NCI-H748 (cell line): Measurements from ENCODE around the gene CTF1.
"Not testable (repeated sequence)": the region's sequence is repeated elsewhere in the genome, so short reads cannot be mapped to it uniquely, and the experiment has no call there.

Experiments used
- DNase-seq: peaks from one replicate; lab custom pipeline; 2025; ENCODE audit not compliant: unreplicated experiment; lab: John Stamatoyannopoulos, UW

The CTF1 gene

GRCh38 chr16:30928390-30928789 lies 32.0 kb downstream of the CTF1 start:
- DNase-seq: no peak

- DNase-seq: no peak
These were observed 32.8 kb downstream of the CTF1 start for GRCh38 chr16:30929167-30929566.

GRCh38 chr16:30930160-30930571 lies 33.8 kb downstream of the CTF1 start:
- DNase-seq: no peak

- DNase-seq: no peak
These were observed 34.7 kb downstream of the CTF1 start for GRCh38 chr16:30931068-30931650.

- DNase-seq: peak; percentile 41
These were observed 38.6 kb downstream of the CTF1 start for GRCh38 chr16:30934827-30935557.

- DNase-seq: no peak
These were observed 41.3 kb downstream of the CTF1 start for GRCh38 chr16:30937692-30938091.

GRCh38 chr16:30939571-30939970 lies 43.2 kb downstream of the CTF1 start:
- not testable (repeated sequence) for DNase-seq

GRCh38 chr16:30941600-30942425 lies 45.4 kb downstream of the CTF1 start:
- DNase-seq: peak; percentile 55

- no peak for DNase-seq
These were observed 46.0 kb downstream of the CTF1 start for GRCh38 chr16:30942426-30942806.

GRCh38 chr16:30944352-30944751 lies 47.9 kb downstream of the CTF1 start:
- DNase-seq: no peak

- no peak for DNase-seq
These were observed 50.5 kb downstream of the CTF1 start for GRCh38 chr16:30946671-30947540.

- no peak for DNase-seq
These were observed 51.1 kb downstream of the CTF1 start for GRCh38 chr16:30947541-30947858.

GRCh38 chr16:30947859-30948666 lies 51.6 kb downstream of the CTF1 start:
- peak; percentile 94 for DNase-seq

GRCh38 chr16:30948667-30949649 lies 52.5 kb downstream of the CTF1 start, which contains the start of gene ORAI3:
ORAI3 (plus strand) TSS chr16:30949068; CDS start chr16:30949290, 222 bp downstream.
- peak; percentile 46 for DNase-seq

GRCh38 chr16:30949650-30950515 lies 53.5 kb downstream of the CTF1 start:
- peak; percentile 23 for DNase-seq

- DNase-seq: no peak
These were observed 54.2 kb downstream of the CTF1 start for GRCh38 chr16:30950516-30951065.

GRCh38 chr16:30951193-30951592 lies 54.8 kb downstream of the CTF1 start:
- DNase-seq: no peak

GRCh38 chr16:30951750-30952149 lies 55.3 kb downstream of the CTF1 start:
- no peak for DNase-seq
